GM21723 (cell line): ENCODE results near the gene ACTA2.

Experiments used
- ATAC-seq: cut with Tn5 transposase; IDR thresholded peaks from one replicate; pipeline ENCODE4 v1.9.1; 2021; ENCODE audit warnings: mild to moderate bottlenecking, moderate library complexity; ENCODE audit not compliant: unreplicated experiment

ACTA2 gene

GRCh38 chr10:88952647-88953111, at the start of gene ACTA2:
ACTA2 (minus strand) TSS chr10:88952773; CDS start chr10:88948930, 3,843 bp downstream.
- ATAC-seq = no peak

GRCh38 chr10:89001729-89002072, 49.1 kb upstream of the ACTA2 start:
- ATAC-seq = no peak

- ATAC-seq = no peak
Observed at GRCh38 chr10:89001024-89001728, 48.6 kb upstream of the ACTA2 start.

GRCh38 chr10:88999625-89000024, 47.1 kb upstream of the ACTA2 start:
- ATAC-seq = no peak

- peak; percentile 56 for ATAC-seq
Observed at GRCh38 chr10:88996927-88997326, 44.4 kb upstream of the ACTA2 start.

- ATAC-seq = no peak
Observed at GRCh38 chr10:88995156-88995876, 42.7 kb upstream of the ACTA2 start.

GRCh38 chr10:88994019-88994418, 41.4 kb upstream of the ACTA2 start:
- ATAC-seq = no peak

- ATAC-seq = no peak
Observed at GRCh38 chr10:88992921-88993524, 40.5 kb upstream of the ACTA2 start.

GRCh38 chr10:88991899-88992320, 39.3 kb upstream of the ACTA2 start:
- ATAC-seq = no peak

GRCh38 chr10:88991161-88991898, 38.8 kb upstream of the ACTA2 start:
- ATAC-seq = peak; percentile 49

GRCh38 chr10:88990384-88991160, 38.0 kb upstream of the ACTA2 start, which contains the start of gene FAS:
FAS (plus strand) TSS chr10:88990798; CDS start chr10:88990877, 79 bp downstream.
- peak; percentile 55 for ATAC-seq

- ATAC-seq = no peak
Observed at GRCh38 chr10:88989824-88990383, 37.3 kb upstream of the ACTA2 start.

GRCh38 chr10:88989423-88989822, 36.9 kb upstream of the ACTA2 start:
- no peak for ATAC-seq

GRCh38 chr10:88987840-88988239, 35.3 kb upstream of the ACTA2 start:
- ATAC-seq = no peak

- no peak for ATAC-seq
Observed at GRCh38 chr10:88987243-88987725, 34.7 kb upstream of the ACTA2 start.

GRCh38 chr10:88986549-88987242, 34.1 kb upstream of the ACTA2 start:
- no peak for ATAC-seq

GRCh38 chr10:88984525-88984924, 32.0 kb upstream of the ACTA2 start:
- no peak for ATAC-seq

GRCh38 chr10:88983939-88984338, 31.4 kb upstream of the ACTA2 start:
- no peak for ATAC-seq

- ATAC-seq = no peak
Observed at GRCh38 chr10:88983206-88983605, 30.6 kb upstream of the ACTA2 start.
